C4-2B (cell line): ENCODE measurements around the gene XRCC5.
A peak's percentile ranks its signal among the peaks of the same experiment; 100 is the strongest.

Source experiments
- H3K27ac ChIP-seq: fragments of 450-650 bp; 2 replicates; pipeline ENCODE4 v1.5.1; 2017
- CTCF ChIP-seq: fragments of 450-650 bp; conservative IDR thresholded peaks from 2 replicates; pipeline ENCODE4 v1.5.1; 2017; ENCODE audit warnings: mild to moderate bottlenecking
- ZFX ChIP-seq: fragments of 450-650 bp; IDR thresholded peaks from 2 replicates; pipeline ENCODE4 v1.6.1; 2017

The XRCC5 gene

GRCh38 chr2:216114382-216114713 is 5.2 kb downstream of the XRCC5 start:
- TF ChIP-seq CTCF: no peak
- peak overlapping the region; percentile 67; the same call in 1 of the 2 replicates for H3K27ac ChIP-seq

DNA sequence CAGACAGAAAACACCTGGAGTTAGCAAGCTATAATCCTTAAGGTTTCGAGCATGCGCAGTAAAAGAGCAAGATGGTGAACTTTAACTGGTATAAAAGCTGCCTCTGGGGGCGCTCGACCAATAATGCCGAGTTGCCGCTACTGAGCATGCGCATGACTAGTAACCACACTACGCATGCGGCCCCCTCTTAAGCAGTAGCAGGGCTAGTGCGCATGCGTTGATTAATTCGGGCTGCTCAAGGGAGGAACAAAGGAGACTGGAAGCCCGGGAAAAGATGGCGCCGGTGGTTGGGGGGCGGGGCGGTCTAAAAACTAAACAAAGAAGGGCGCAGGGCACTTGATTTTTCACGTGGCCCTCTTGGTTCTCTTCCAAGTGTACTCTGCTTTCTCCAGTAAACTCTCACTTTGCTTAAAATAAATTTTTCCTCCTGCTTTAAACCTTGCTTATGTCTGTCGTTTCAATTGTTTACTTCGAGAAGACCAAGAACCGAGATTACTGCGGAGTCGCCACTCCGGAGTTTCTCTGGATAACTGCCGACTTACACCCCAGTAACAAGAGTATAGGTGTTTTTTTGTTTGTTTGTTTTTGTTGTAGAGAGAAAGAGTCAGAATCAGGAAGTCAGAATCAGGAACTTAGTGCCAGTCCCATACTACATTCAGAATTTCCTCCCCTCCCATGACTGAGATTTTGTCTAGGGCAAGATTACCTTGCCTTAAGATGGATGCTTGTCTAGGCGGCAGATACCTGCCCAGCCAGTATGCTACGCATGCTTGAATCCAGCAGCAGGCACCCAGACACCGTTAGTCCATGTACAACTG is 5.8 kb downstream of the XRCC5 start:
- TF ChIP-seq ZFX: no peak
- TF ChIP-seq CTCF: peak; percentile 92
- H3K27ac ChIP-seq: peak overlapping the region; percentile 67

GRCh38 chr2:216116418-216116817 is 7.3 kb downstream of the XRCC5 start:
- H3K27ac ChIP-seq: no peak overlapping the region
- TF ChIP-seq CTCF (no peak), ZFX (no peak)

DNA sequence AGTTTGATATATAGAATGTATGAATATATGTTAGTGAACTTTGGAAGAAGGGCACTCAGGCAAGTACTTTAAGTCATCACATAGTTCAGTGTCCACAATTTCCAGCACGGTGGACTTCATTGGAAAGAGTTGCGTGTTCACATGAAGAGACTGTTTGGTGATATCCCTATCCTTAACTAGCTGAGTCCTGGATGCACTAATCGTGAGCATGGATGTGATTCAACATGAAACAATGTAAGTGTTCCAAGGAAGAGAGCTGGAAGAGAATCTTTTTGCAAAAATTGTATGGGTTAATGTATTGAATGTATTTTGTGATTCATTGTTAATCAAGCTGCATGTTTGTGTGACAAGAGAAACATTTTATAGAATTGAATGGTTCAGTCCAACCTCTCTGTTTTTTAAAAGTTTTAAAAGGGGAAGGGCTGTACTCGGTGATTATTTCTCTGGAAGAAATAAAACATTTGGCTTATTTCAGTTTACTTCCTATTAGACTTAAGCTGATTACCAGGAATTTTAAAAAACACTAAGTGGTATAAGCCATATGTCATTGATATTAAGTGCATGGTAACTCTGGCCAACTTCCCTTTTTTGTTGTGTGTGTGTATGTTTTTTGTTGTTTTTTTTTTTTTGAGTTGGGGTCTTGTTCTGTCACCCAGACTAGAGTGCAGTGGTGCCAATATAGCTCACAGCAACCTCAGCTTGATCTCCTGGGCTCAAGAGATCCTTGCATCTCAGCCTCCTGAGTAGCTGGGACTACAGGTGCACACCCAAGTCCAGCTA is 8.6 kb downstream of the XRCC5 start:
- TF ChIP-seq CTCF: no peak
- TF ChIP-seq ZFX: no peak
- no peak overlapping the region for H3K27ac ChIP-seq

DNA sequence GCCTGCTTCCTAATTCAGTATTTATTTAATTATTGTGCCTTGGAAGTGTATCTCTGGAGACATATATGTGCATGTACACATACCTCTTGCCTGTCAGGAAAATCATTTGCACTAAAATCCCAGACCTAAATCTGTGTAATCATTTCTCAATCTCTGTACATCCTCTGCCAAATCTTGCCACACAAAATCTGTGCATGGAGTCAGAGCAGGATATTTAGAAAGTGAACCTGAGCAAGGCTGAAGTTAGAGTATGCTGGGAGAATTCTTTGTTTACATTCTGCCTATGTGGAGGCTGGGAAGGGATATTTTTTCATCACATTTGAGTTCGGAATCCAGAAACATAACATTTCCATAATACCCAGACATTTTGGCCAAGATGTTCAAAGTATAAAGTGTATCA is 9.3 kb downstream of the XRCC5 start:
- no peak overlapping the region for H3K27ac ChIP-seq
- TF ChIP-seq ZFX (no peak), CTCF (no peak)

DNA sequence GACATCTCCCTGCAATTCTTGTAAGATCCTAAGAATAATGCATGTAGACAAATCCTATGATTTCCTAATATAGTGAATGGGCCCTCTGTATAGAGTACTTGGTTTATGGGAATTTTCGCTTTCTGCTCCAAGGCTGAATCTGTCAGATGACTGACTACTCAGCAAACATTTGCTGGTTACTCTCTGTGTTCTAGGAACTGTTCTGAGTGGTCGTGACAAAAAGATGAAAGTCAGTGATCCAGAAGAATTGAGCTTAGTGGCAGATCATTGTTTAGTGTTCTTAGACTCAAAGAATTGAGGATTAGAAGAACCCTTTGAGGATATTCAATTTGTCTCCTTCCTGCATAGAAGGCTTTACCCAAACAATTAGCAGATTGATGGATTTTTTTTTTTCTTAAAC is 10.0 kb downstream of the XRCC5 start:
- TF ChIP-seq ZFX: no peak
- TF ChIP-seq CTCF: no peak
- H3K27ac ChIP-seq: no peak overlapping the region

DNA sequence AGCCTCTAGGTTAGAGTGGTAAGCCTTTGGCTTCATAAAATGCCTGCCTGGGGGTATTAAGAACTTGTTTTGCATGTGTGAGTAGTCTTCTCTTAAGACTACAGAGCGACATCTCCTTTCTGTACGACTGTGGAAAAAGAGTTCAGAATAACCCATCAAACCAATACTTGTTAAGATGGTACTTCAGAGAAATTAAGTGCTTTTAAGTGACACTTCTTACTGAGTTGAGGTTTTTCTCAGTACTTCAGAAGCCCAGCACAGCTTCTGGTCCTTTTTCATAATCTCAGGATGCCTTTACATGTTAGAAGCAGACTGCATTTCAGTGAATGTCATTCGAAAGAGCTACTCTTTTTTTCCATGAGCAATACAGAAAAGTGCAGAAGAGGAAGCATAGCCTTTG is 10.8 kb downstream of the XRCC5 start:
- H3K27ac ChIP-seq: no peak overlapping the region
- TF ChIP-seq CTCF (no peak), ZFX (no peak)
